K562 (cell line): ENCODE measurements around the gene DDX55. TPM values are rescaled to one million over a fixed set of nuclear protein-coding genes. Genes with fewer than 3 reads are reported as not detected.
A peak's percentile ranks its signal among the peaks of the same experiment; 100 is the strongest.

ENCODE experiments used
- ATAC-seq: fragments of 200-7000 bp; cut with Tn5 transposase; 3 replicates; pipeline ENCODE4 v1.9.1; 2020; ENCODE audit warnings: moderate library complexity
- BruUV-seq: library from RNA; stranded (reverse); fragments of 400-500 nt; replicated peaks from 2 replicates; lab custom pipeline; 2021; lab: Mats Ljungman, UMichigan
- CTCF ChIA-PET: fragments of 300-600 bp; formaldehyde crosslinking; extraction: SDS; loops from one replicate; lab custom pipeline; 2021; ENCODE audit warnings: low intra/inter-chr PET ratio; lab: Yijun Ruan, JAX
- POLR2A ChIA-PET: fragments of 300-600, 350-650 bp; sonication (Branson Sonifier 250); formaldehyde crosslinking; extraction: SDS; loops from one replicate; lab custom pipeline; 2021; ENCODE audit warnings: antibody characterized with exemption, inconsistent platforms; lab: Yijun Ruan, JAX
- DNase-seq, 4 experiments: peaks; one replicate each; pipeline versions ENCODE4 v3.0.0 to v3.0.0-alpha.2; 2011 to 2018; ENCODE audit warnings: low spot score in 3 of 4, mixed read lengths in 3 of 4; ENCODE audit errors: extremely low read depth in 1 of 4
- FAIRE-seq: peaks from 2 replicates; lab custom pipeline; 2011; peaks lifted over from hg19 to GRCh38; lab: Jason Lieb, UNC
- H2AFZ ChIP-seq: 2 replicates; pipeline ENCODE4 v1.6.0; 2011; ENCODE audit warnings: low read depth, low read length, control low read depth, inconsistent platforms
- H3K27ac ChIP-seq: fragments of 200-600 bp; 3 replicates; pipeline ENCODE4 v1.8.0; 2011; ENCODE audit warnings: low read depth, mild to moderate bottlenecking, control low read depth, inconsistent platforms, low read length, moderate library complexity, mixed read lengths; ENCODE audit errors: extremely low read depth
- H3K27me3 ChIP-seq, 2 experiments: fragments of 300-600 bp in 1 of 2; 2 replicates in 1 of 2; 3 replicates in 1 of 2; pipeline versions ENCODE4 v1.6.0 to v1.8.0; 2011; ENCODE audit warnings: inconsistent platforms in 2 of 2, low read length in 2 of 2, mild to moderate bottlenecking in 1 of 2, mixed read lengths in 1 of 2, moderate library complexity in 1 of 2; ENCODE audit not compliant: control insufficient read depth in 2 of 2, insufficient read depth in 2 of 2
- H3K36me3 ChIP-seq: fragments of 300-600 bp; 3 replicates; pipeline ENCODE4 v1.8.0; 2011; ENCODE audit warnings: mild to moderate bottlenecking, low read length, inconsistent platforms; ENCODE audit not compliant: control insufficient read depth, insufficient read depth
- H3K4me1 ChIP-seq, 2 experiments: fragments of 200-600 bp in 1 of 2; replicated peaks in 1 of 2; 2 replicates in 1 of 2; 3 replicates in 1 of 2; pipeline versions ENCODE4 v1.5.1 to v1.8.0; 2011; ENCODE audit warnings: inconsistent platforms in 2 of 2, low read length in 2 of 2, mild to moderate bottlenecking in 1 of 2, mixed read lengths in 1 of 2, moderate library complexity in 1 of 2; ENCODE audit not compliant: control insufficient read depth in 2 of 2, insufficient read depth in 2 of 2
- H3K4me2 ChIP-seq: 2 replicates; pipeline ENCODE4 v1.6.1; 2011; ENCODE audit warnings: low read length, control low read depth, inconsistent platforms, mixed read lengths; ENCODE audit not compliant: insufficient read depth
- H3K4me3 ChIP-seq: fragments of 200-600 bp; sonication (generic), shearing (Covaris generic); 2 replicates; pipeline ENCODE4 v1.5.1; 2016; ENCODE audit warnings: control low read depth, inconsistent platforms
- H3K79me2 ChIP-seq: fragments of 200-600 bp; 3 replicates; pipeline ENCODE4 v1.8.0; 2011; ENCODE audit warnings: low read length, inconsistent platforms; ENCODE audit not compliant: control insufficient read depth, insufficient read depth
- H3K9ac ChIP-seq, 2 experiments: 2 replicates each; pipeline versions ENCODE4 v1.6.0 to v1.6.1; 2011; ENCODE audit warnings: low read depth in 2 of 2, low read length in 2 of 2, control low read depth in 1 of 2, inconsistent platforms in 1 of 2, mild to moderate bottlenecking in 1 of 2, mixed read lengths in 1 of 2; ENCODE audit not compliant: insufficient read depth in 1 of 2
- H3K9me1 ChIP-seq: one replicate; pipeline ENCODE4 v1.6.0; 2011; ENCODE audit warnings: inconsistent platforms, mild to moderate bottlenecking, low read length, moderate library complexity; ENCODE audit not compliant: control insufficient read depth, insufficient read depth
- H3K9me3 ChIP-seq: replicated peaks from 2 replicates; pipeline ENCODE4 v1.5.1; 2011; ENCODE audit warnings: low read depth, low read length, inconsistent platforms; ENCODE audit not compliant: control insufficient read depth, insufficient read depth
- H4K20me1 ChIP-seq: replicated peaks from 2 replicates; pipeline ENCODE4 v1.6.1; 2011; ENCODE audit warnings: low read length, inconsistent platforms, mixed read lengths; ENCODE audit not compliant: control insufficient read depth, insufficient read depth
- ATF3 ChIP-seq, 2 experiments: fragments of 450-650 bp in 1 of 2; sonication (generic) in 1 of 2; formaldehyde crosslinking in 1 of 2; IDR thresholded peaks in 1 of 2; conservative IDR thresholded peaks in 1 of 2; 2 replicates each; pipeline versions ENCODE4 v1.6.1 to v1.8.1; 2016 to 2023; ENCODE audit warnings: mild to moderate bottlenecking in 2 of 2, moderate library complexity in 2 of 2, inconsistent platforms in 1 of 2, missing genetic modification reagents in 1 of 2
- FOSL1 ChIP-seq: fragments of 200-800 bp; sonication (Bioruptor generic); conservative IDR thresholded peaks from 2 replicates; pipeline ENCODE4 v1.6.1; 2016; ENCODE audit warnings: missing genetic modification characterization, missing compliant biosample characterization
- GATAD2B ChIP-seq: fragments of 450-650 bp; IDR thresholded peaks from 2 replicates; pipeline ENCODE4 v1.6.1; 2017; ENCODE audit warnings: mild to moderate bottlenecking, borderline replicate concordance
- JUND ChIP-seq, 2 experiments: IDR thresholded peaks; 2 replicates in 1 of 2; 3 replicates in 1 of 2; pipeline ENCODE4 v1.6.1; 2011; ENCODE audit warnings: borderline replicate concordance in 2 of 2, low read depth in 2 of 2, low read length in 2 of 2, improper control_type of control experiment in 1 of 2, missing biosample characterization in 1 of 2, missing genetic modification characterization in 1 of 2, missing genetic modification reagents in 1 of 2
- MEF2D ChIP-seq: conservative IDR thresholded peaks from 2 replicates; pipeline ENCODE4 v1.6.1; 2016; ENCODE audit warnings: low read depth, missing genetic modification characterization, missing compliant biosample characterization
- MEIS2 ChIP-seq: fragments of 450-650 bp; IDR thresholded peaks from 2 replicates; pipeline ENCODE4 v1.6.1; 2014; ENCODE audit warnings: mild to moderate bottlenecking; ENCODE audit not compliant: partially characterized antibody
- PKNOX1 ChIP-seq: fragments of 450-650 bp; IDR thresholded peaks from 2 replicates; pipeline ENCODE4 v1.6.1; 2016
- ZFP36 ChIP-seq: fragments of 150-350 bp; IDR thresholded peaks from 2 replicates; pipeline ENCODE4 v1.6.1; 2018; ENCODE audit warnings: low read length, low read depth; ENCODE audit not compliant: partially characterized antibody
- WGBS: fragments of 100-300 bp; shearing (Covaris generic); methylation state at CpG from one replicate; pipeline ENCODE4 v1.1.6; 2016; ENCODE audit warnings: low coverage, mixed read lengths; ENCODE audit not compliant: insufficient coverage; ENCODE audit errors: missing lambda C conversion rate; 5-methylcytosine and 5-hydroxymethylcytosine counted together
- in situ Hi-C: fragments of 300-500 bp; cut with MboI; formaldehyde crosslinking; loops from 4 replicates; pipeline ENCODE4 v1.15.0; 2018; ENCODE audit warnings: inconsistent platforms, mixed read lengths
- intact Hi-C: fragments of 100-400 bp; cut with micrococcal nuclease; formaldehyde crosslinking; loops from 2 replicates; pipeline ENCODE4 v1.14.2; 2022
- polyA plus RNA-seq, 8 experiments: library from polyadenylated mRNA; depleted of rRNA in 4 of 8; stranded (reverse) in 5 of 8; unstranded in 3 of 8; fragments of >200 nt; fragmentation: Nextera tagmentation in 2 of 8; fragmentation: Illumina TruSeq in 1 of 8; extraction: Ambion mirVana in 2 of 8; extraction: Trizol in 1 of 8; gene quantifications; 2 replicates each; pipeline versions ENCODE4 v1.2.1 to v1.2.3, GENCODE V29; 2011 to 2014; ENCODE audit warnings: inconsistent platforms in 1 of 8, missing spikeins in 1 of 8
- total RNA-seq, 7 experiments: library from RNA; depleted of rRNA in 6 of 7; stranded (reverse); fragments of >200 nt in 6 of 7; fragmentation: Illumina TruSeq in 2 of 7; extraction: Trizol in 2 of 7; gene quantifications; 2 replicates each; pipeline versions ENCODE4 v1.2.1 to v1.2.3, GENCODE V29; 2011 to 2021; ENCODE audit warnings: low replicate concordance in 1 of 7

DDX55 gene
- total and polyA plus RNA-seq, 9 of the 15 experiments (the other 6 are each of a cell fraction or from before 2014, with no cell fraction given) = 10.6 to 71.0 (median 60.9) TPM

- no TSS peak for BruUV-seq
- FAIRE-seq = no peak
- Histone ChIP-seq H3K79me2 (no peaks in the 10 kb centered on the region), H2AFZ (no peak overlapping the region), H3K4me2 (no peak overlapping the region), H3K4me1 (no peaks in the 10 kb centered on the region; a peak in 1 of 5 replicates), H3K9me1 (no peaks in the 10 kb centered on the region), H3K27ac (no peak overlapping the region), H3K27me3 (no peaks in the 10 kb centered on the region), H4K20me1 (no peaks in the 10 kb centered on the region), H3K36me3 (peaks cover 85% of the 10 kb centered on the region), H3K9me3 (no peaks in the 10 kb centered on the region), H3K4me3 (no peak overlapping the region), H3K9ac (no peak overlapping the region; a peak in 1 of 4 replicates)
- no peak for DNase-seq
- ChIA-PET CTCF (no interaction called here), POLR2A (interaction anchor here (0.6 to 1.2 kb wide), 5 partner anchors 12 to 73 kb away, joined by 3 to 4 read pairs (median 3); partner anchors contain the start of gene TCTN2)
- in situ Hi-C loops = no loop called here
- no peak for ATAC-seq
- WGBS = 94% methylated on average over 9 of the region's 9 CpGs
- TF ChIP-seq ZFP36 (peak; percentile 23), GATAD2B (no peak)
- intact Hi-C loops = no loop called here
Measured at GRCh38 chr12:123657211-123657610, 55.3 kb downstream of the DDX55 start.

- ChIA-PET POLR2A (interaction anchor here (0.7 to 1.3 kb wide), 2 partner anchors 11 to 52 kb away, joined by 3 to 5 read pairs; partner anchors contain the start of genes ATP6V0A2 and TCTN2), CTCF (no interaction called here)
- Histone ChIP-seq H4K20me1 (no peaks in the 10 kb centered on the region), H3K9me3 (no peaks in the 10 kb centered on the region), H3K4me3 (no peak overlapping the region), H3K79me2 (no peaks in the 10 kb centered on the region), H3K36me3 (peaks cover 66% of the 10 kb centered on the region), H2AFZ (no peak overlapping the region), H3K27ac (no peak overlapping the region), H3K27me3 (no peaks in the 10 kb centered on the region), H3K9me1 (no peaks in the 10 kb centered on the region), H3K4me2 (no peak overlapping the region), H3K9ac (no peak overlapping the region), H3K4me1 (no peaks in the 10 kb centered on the region; a peak in 1 of 5 replicates)
- no peak for ATAC-seq
- intact Hi-C loops = no loop called here
- no peak for DNase-seq
- in situ Hi-C loops = no loop called here
- FAIRE-seq = no peak
- no TSS peak for BruUV-seq
- 86% methylated on average over 5 of the region's 5 CpGs for WGBS
- peak; percentile 75 for TF ChIP-seq ATF3 (IDR thresholded peaks at IDR 0.05)
- TF ChIP-seq ATF3 (CRISPR knock-in tag; conservative IDR thresholded peaks at IDR 0.05) = no peak
- peak; percentile 66 for TF ChIP-seq MEIS2
- peak; percentile 65 for TF ChIP-seq FOSL1 (tag)
- peak; percentile 63 for TF ChIP-seq PKNOX1
- TF ChIP-seq MEF2D (tag) = no peak
- TF ChIP-seq JUND (IDR thresholded peaks at IDR 0.05; ENCODE audit: borderline replicate concordance, low read depth, low read length) = peak; percentile 28; the same call in 1 of the 2 replicates
- peak; percentile 19; the same call in 1 of the 3 replicates for TF ChIP-seq JUND (tag; IDR thresholded peaks at IDR 0.05; ENCODE audit: borderline replicate concordance, low read depth, low read length)
Measured at GRCh38 chr12:123659996-123660727, 58.3 kb downstream of the DDX55 start.
